Posterior cingulate gyrus (tissue), 11 donors: Measurements from ENCODE around the gene GBP4.
"Not testable (repeated sequence)": the region's sequence is repeated elsewhere in the genome, so short reads cannot be mapped to it uniquely, and the experiment has no call there.

Source experiments
- DNase-seq, 10 donors: peaks; one replicate each; pipeline versions ENCODE4 v3.0.0 to v3.0.0-alpha.2; 2020 to 2021; ENCODE audit warnings: mixed read lengths in 3 of 10
- intact Hi-C: fragments of 100-400 bp; cut with DNase I; formaldehyde crosslinking; loops from one replicate; pipeline ENCODE4 v1.15.1; 2023

GBP4 gene, protein sequence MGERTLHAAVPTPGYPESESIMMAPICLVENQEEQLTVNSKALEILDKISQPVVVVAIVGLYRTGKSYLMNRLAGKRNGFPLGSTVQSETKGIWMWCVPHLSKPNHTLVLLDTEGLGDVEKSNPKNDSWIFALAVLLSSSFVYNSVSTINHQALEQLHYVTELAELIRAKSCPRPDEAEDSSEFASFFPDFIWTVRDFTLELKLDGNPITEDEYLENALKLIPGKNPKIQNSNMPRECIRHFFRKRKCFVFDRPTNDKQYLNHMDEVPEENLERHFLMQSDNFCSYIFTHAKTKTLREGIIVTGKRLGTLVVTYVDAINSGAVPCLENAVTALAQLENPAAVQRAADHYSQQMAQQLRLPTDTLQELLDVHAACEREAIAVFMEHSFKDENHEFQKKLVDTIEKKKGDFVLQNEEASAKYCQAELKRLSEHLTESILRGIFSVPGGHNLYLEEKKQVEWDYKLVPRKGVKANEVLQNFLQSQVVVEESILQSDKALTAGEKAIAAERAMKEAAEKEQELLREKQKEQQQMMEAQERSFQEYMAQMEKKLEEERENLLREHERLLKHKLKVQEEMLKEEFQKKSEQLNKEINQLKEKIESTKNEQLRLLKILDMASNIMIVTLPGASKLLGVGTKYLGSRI

DNA sequence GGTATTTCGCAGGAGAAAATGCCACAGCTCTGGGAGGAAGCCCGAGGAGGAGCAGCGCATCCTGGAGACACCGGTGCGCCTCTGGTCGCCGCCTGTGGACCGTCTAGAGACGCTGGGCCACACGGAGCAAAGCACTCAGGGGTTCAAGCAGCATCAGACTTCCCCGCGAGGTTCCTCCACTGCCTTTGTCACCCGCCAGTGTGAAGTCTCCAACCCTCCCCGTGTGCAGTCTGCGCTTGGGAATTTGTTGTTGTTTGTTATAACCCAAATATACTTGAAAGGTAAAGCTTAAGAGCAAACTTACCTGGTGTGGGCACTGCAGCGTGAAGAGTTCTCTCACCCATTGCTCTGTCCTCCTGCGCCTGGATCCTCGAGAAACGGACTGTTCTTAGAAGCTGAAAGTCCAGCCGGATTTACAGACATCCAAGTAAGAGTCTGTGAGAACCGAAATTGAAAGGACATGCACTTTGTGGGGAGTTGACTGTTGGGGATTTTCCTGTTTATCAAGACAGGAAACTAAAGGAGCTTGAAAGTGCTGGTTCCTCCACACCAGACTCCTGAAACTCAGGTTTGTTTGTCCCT is at the start of gene GBP4:
Gene GBP4, minus strand, starts transcription at position 452 of the 582 bp plus-strand sequence. Its CDS starts 108 bp downstream, at position 344.
- intact Hi-C loops: no loop called here
- DNase-seq: peak in 4 of 10 donors; percentile 4 to 80 (median 42)

DNA sequence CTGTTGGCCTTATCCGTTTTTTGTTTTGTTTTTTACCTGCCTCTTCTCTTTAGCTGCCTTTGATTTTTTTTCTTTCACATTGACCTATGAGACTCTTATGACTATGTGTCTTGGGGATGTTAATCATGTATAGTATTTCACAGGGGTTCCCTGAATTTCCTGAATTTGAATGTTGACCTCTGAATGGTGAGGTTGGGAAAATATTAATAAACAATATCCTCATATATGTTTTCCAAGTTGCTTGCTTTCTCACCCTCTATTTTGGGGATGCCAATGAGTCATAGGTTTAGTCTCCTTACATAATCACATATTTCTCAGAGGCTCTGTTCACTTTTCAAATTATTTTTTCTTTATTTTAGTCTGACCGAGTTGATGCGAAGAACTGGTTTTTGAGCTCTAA is 44.3 kb upstream of the GBP4 start:
- DNase-seq: no peak
- intact Hi-C loops: no loop called here

DNA sequence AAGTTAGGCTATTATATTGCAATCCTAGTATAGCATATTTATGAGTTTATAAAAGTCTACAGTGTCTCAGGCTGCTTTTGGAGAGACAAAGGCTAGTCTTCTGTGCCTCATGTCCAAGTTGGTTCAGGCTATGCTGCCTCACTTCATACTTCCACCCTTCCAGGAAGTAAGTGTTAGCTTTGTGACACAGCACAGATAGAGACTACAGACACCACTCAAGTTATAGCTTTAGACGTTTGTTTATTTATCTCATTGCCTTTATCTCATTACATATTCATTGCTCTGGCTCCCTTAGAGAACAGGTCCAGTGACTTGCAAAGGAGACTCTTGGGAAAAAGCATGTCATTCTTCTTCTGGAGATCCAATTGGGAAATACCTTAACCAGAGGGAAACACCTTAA is 22.6 kb upstream of the GBP4 start:
- intact Hi-C loops: no loop called here
- no peak for DNase-seq

DNA sequence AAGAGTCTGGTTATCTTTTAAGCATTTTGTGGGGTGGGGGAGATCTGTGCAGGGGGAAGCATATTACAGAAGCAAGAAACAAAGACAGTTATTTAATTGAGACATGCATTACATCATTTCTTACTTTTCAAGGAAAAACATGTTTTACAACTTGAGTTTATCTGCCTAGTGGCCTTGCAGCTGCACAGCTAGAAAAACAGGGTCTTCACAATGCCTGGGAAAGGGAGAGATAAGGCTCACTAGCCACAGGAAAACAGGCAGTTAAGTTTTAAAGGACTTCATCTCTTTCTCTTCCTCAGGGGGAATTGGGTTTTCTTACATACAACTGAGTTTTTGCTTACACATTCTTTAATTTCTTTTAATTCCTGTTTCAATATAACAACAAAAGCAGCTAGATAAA is 21.1 kb upstream of the GBP4 start:
- intact Hi-C loops, DNase-seq: not testable (repeated sequence)

DNA sequence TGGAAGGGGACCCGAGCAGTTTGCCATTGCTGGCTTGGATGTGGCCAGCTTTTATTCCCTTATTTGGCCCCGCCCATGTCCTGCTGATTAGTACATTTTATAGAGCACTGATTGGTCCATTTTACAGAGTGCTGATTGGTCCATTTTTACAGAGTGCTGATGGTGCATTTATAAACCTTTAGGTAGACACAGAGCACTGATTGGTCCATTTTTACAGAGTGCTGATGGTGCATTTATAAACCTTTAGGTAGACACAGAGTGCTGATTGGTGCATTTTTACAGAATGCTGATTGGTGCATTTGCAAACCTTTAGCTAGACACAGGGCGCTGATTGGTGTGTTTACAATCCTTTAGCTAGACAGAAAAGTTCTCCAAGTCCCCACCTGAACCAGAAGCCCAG is 20.2 kb upstream of the GBP4 start:
- DNase-seq, intact Hi-C loops: not testable (repeated sequence)

DNA sequence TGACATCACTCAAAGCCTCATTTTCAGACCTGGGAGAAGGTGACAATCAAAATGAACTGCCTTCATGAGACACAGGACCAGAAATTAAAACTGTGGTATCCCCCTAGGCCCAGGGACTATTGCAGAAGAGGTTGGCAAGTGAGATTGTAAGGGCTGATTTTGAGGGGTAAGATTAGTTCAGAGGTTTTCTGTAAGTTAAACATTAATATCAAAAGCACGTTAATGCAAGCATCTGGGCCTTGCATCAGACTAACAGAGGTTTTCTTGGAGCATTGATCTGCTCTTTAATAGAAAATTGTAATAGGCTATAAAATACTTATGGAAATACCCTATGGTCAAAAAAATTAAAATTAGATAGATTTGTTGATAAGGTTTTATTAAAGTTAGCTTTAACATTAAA is 14.6 kb upstream of the GBP4 start:
- DNase-seq: no peak
- intact Hi-C loops: no loop called here

DNA sequence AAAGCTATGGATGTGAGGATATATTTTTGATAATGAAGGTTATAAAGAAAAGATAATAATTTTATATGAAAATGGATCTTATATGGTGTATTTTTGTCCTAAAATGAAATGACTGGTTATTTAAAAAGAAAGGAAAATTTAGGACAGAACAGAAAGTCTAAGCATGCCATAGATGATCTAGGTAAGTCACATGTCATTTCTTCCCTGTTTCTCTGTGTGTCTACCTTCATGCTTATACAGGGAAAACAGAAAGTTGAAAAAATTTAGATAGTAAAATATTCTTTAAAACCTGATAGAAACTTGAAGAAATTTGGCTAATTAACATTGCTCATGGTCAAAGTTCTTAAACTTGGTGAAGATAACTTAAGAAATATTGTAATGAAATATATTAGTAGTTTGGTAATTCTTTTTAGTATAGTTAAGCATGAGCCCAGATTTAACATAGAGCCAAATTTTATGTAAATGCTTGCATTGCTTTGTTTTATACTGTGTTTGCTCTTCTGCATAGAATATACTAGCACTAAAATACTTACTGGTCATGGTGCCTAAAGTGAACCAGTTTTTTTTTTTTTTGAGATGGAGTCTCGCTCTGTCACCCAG is 12.4 kb upstream of the GBP4 start:
- DNase-seq: no peak
- intact Hi-C loops: no loop called here

DNA sequence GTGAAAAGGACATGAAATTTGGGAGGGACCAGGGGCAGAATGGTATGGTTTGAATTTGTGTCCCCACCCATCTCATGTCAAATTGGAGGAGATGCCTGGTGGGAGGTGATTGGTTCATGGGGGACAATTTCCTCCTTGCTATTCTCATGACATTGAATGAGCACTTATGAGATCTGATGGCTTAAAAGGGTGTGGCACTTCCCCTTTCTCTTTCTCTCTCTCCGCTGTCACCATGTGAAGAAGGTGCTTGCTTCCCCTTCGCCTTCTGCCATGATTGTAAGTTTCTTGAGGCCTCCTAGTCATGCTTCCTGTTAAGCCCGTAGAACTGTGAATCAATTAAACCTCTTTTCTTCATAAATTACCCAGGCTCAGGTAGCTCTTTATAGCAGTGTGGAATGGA is 7.6 kb upstream of the GBP4 start:
- no peak for DNase-seq
- intact Hi-C loops: no loop called here

DNA sequence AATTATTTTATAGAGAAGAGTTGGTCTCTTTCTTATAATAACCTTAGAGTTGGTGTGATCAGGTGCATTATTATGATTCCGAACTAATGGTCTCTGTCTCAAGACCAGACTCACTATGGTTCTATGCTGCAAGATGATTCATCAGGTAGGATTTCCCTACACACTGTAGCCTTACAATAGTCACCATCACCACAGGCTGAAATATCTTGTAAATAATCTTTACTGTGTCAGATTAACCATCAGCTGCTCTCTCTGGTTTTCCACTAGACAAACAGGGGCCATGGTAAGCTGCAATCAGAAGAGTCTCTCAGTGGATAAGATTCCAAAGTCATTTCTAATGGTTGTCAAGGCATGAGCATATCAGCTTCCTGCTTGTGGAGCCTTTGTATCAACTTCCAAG is 4.4 kb upstream of the GBP4 start:
- intact Hi-C loops: no loop called here

DNA sequence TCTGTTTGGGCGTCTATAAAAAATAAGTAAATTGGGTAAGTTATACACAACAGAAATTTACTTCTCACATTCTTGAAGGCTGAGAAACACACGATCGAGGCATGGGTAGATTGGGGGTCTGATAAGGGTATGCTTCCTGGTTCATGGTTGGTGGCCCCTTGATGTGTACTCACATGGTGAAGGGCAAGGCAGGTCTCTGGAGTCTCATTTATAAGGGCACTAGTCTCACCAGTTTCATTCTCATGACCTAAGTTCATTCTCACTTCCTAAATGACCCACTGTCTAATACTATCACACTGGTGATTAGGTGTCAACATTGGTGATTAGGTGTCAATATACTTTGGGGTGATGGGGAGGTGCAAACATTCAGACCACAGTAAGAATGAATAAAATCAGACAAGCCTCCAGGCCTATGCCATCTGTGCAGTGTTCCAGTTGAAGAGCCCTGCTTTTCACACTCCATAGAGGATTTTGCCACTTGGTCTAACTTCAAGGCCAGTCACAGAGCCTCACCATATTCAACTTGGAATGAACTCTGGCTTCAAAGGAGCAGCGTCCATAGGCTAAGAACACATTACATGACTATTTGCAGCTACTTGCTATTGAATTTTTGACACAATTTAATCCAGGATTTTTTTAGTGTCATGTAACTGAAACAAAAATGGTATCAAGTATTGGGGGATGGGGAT is 2.5 kb upstream of the GBP4 start:
- intact Hi-C loops: no loop called here
- no peak for DNase-seq

More for the DNA sequence above, 4.4 kb upstream of the GBP4 start:
- no peak for DNase-seq

DNA sequence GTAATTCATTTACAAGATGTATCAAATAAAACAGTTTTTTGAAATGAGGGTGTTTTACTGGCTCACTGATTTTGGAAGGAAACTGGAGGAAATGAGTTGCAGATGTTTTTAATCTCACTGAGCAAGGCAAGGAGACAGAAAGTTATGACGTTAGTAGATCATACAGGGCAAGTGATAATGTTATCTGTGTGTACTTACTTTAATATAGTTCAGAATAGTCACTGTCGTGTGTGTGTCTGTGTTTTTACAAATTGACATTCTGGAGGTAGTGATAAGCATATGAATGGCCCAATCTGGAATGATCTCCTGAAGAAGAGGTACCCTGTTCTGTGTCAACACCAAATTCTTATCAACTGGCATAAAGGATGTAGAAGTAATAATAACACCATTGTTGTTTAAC is 1.9 kb upstream of the GBP4 start:
- no peak for DNase-seq
- intact Hi-C loops: no loop called here

DNA sequence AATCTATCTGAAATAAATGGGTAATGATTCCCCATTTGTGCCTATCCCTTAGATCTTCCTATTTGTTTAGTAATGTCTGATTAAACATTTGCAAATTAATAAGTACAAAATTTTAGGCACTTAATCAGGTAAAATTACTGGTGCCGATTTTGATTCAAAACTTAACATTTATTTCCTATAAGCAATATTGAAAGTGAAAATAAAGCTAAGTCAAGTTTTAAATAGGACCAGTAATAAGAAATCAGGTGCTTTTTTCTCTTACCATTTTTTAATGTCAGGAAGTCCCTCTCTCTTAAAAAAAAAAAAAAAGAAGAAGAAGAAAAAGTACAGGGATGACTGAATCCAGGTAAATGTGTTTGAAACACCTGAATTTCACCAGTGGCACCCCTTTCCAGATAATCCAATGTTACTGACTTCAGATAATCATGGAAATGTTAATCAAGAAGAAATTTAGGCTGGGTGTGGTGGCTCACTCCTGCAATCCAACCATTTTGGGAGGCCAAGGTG is 836 bp upstream of the GBP4 start:
- intact Hi-C loops: no loop called here
- DNase-seq: no peak

DNA sequence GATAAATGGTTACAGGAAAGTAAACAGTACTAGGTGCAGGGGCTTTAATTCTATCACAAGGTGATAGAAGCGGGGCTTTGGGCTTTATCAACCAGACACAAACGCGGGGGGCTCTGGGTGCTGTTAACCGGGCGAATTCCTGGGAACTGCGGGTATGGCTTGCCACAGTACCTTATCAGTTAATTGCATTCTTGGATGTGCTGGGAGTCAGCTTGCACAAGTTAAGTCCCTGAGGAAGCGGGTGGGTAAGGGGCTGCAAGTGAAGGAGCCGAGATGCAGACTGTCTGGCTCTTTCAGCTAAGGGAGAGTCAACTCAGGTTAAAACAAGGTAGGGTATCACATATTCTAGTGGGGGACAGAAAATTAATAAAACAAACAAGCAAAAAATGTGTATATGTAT is 661 bp downstream of the GBP4 start:
- no peak for DNase-seq
- intact Hi-C loops: no loop called here

DNA sequence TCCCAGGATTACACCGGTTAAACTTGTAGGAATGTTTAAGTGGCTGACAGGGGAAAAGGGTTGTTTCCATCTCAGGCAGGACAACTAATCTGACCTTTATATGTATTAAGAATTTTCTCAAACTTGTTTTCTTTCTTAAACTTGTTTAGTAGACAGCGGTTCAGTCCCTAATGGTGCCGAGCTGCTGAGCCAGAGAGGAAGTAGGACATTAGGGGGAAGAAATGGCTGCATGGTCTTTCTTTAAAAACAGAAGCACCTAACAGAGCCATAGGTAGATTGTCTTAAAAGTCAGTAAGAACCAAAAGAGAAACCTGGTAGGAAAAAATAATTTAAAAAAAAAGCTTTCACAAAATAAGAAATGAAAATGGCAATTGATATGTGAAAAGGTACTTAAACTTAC is 3.3 kb downstream of the GBP4 start:
- intact Hi-C loops: no loop called here
- no peak for DNase-seq

DNA sequence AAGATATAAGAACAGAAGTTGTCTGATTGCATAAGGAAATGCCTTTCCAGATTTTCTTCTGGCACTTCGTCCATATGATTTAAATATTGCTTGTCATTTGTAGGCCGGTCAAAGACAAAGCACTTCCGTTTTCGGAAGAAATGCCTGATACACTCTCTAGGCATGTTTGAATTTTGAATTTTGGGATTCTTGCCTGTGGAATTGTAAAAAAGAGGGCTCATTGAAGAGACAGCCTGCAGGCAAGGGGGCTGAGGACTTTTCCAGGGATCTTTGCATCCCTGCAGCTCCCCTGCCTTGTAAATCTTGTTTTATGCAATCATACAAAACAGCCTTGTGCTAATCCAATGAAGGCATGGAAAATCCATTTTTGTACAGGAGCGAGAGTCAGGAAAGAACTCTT is 7.4 kb downstream of the GBP4 start:
- intact Hi-C loops: no loop called here
- DNase-seq: no peak

DNA sequence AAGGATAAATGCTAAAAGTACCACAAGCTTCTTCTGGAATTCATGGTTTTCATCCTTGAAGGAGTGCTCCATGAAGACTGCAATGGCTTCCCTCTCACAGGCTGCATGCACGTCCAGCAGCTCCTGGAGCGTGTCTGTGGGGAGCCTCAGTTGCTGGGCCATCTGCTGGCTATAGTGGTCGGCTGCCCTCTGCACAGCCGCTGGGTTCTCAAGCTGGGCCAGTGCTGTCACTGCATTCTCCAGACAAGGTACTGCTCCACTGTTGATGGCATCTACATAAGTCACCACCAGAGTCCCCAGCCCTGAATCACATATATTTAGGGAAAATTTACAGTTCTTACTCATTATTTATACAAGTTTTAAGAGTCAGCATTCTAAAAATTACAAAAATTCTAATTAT is 8.7 kb downstream of the GBP4 start:
- intact Hi-C loops: no loop called here

DNA sequence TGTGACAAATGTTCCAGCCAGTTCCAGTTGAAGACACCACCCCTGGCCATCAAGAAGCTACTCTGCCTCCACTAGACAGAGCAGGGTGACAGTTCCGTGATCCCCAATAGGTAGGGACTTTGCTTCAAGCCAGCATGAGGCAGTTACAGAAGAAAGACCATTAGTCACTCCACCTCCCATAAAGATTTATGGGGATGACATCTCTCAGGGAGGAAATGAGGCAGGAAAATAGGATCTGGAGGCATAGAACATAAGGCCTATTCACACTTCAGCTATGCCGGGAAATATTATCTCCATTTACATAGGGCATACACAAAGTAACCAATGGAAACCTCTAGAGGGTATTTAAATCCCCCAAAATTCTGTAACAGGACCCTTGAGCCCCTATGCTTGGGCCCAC is 19.4 kb downstream of the GBP4 start:
- no peak for DNase-seq
- intact Hi-C loops: no loop called here

More for the DNA sequence above, 8.7 kb downstream of the GBP4 start:
- DNase-seq: no peak

DNA sequence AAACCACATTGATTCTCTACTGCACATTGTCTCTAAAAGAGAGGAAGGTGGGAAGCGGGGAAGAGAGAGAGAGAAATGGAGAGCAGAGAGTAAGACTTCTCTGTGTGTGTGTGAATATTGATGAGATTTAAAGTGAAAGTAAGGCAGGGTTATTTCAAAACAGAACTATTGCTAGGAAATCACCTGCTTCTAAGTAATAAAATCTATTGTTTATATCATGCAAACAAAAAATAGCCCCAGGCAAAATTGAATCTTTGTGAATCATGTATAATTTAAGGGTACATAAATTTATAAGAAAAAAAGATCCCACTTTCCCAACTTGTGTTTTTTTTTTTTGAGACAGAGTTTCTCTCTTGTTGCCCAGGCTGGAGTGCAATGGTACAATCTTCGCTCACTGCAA is 21.8 kb downstream of the GBP4 start:
- no peak for DNase-seq
- intact Hi-C loops: no loop called here

DNA sequence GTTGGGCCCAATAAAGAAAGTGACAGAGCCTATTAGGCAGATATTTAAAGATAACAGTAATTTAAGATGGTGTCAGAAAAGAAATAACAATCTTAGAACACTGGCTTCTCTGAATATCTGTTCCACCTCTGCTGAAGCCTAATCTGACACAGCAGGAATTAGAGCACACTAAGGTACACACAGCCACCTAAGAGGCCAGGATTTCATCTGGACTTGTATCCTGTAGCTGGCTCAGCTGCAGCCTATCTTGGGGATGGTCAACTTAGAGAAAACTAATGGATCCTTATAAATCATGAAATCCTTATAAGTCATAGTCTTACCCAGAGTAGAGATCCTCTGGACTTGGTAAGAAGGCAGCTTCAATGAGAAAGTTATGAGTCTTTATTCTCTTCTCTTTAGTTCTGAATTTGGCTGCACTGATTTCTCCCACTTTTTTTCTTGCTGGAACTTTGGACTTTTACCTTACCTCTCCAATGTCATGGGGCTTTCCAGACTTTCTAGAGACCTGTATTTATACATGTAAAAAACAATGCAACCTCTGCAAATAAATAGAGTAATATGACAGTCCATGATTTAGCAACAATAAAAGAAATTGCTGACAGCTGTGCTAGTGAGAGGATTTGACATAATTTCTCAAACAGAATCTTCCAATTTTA is 23.0 kb downstream of the GBP4 start, which contains the start of gene GBP7:
Gene GBP7, minus strand, starts transcription at position 403 of the 656 bp plus-strand sequence. CDS start 4,068 bp downstream, outside the sequence.
- no peak for DNase-seq
- intact Hi-C loops: no loop called here

DNA sequence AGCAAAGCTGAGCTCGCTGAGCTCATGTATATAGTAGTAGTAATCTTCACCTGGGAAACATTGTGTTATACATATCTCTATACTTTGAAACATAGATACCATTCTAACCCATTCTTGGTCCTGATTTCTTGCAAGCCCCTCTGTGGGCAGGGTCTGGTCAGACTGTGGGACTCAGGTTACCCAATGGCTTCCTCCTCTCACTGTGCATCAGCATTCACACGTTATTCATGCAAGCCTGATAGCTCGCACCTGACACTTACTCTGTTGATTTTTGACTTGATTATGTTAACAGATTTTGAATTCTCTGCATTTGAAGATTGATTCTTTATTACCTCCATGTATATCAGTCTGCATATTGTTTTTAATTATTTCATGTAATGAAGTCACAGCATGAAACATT is 24.3 kb downstream of the GBP4 start:
- intact Hi-C loops: no loop called here
- DNase-seq: no peak
